Gastrocnemius medialis (tissue), 4 donors: ENCODE results near the gene GAD2. TPM values are rescaled to one million over a fixed set of nuclear protein-coding genes. Genes with fewer than 3 reads are reported as not detected.
A peak's percentile ranks its signal among the peaks of the same experiment; 100 is the strongest.

Source experiments
- ATAC-seq, 2 donors: fragments of 150-250 bp; one replicate each; pipeline ENCODE4 v1.9.1; 2016
- DNase-seq, 2 donors: peaks; one replicate each; pipeline ENCODE4 v3.0.0-alpha.2; 2019
- H3K27ac ChIP-seq, 4 donors: fragments of 200-600 bp; sonication (generic); 1 replicate in 1 of 4; 2 replicates in 3 of 4; pipeline ENCODE4 v1.5.1; 2016 to 2018; ENCODE audit warnings: mild to moderate bottlenecking in 2 of 4, moderate library complexity in 1 of 4
- H3K27me3 ChIP-seq, 3 donors: fragments of 200-600 bp; sonication (generic) in 2 of 3; 1 replicate in 1 of 3; 2 replicates in 2 of 3; pipeline versions ENCODE4 v1.5.1 to v1.6.0; 2016 to 2019; ENCODE audit warnings: mild to moderate bottlenecking in 1 of 3, moderate library complexity in 1 of 3
- H3K36me3 ChIP-seq, 2 donors: fragments of 200-600 bp; sonication (generic) in 1 of 2; one replicate each; pipeline ENCODE4 v1.5.1; 2017 to 2018
- H3K4me1 ChIP-seq, 2 donors: fragments of 200-600 bp; sonication (generic) in 1 of 2; one replicate each; pipeline ENCODE4 v1.5.1; 2016 to 2017; ENCODE audit warnings: mild to moderate bottlenecking in 2 of 2
- H3K4me3 ChIP-seq, 4 donors: fragments of 200-600 bp; sonication (generic) in 3 of 4; 1 replicate in 1 of 4; 2 replicates in 3 of 4; pipeline ENCODE4 v1.5.1; 2016 to 2019; ENCODE audit warnings: mild to moderate bottlenecking in 2 of 4
- H3K9me3 ChIP-seq, 3 donors: fragments of 200-600 bp; sonication (generic) in 2 of 3; 1 replicate in 1 of 3; 2 replicates in 2 of 3; pipeline ENCODE4 v1.5.1; 2016 to 2019
- POLR2A ChIP-seq, 2 donors: fragments of 450-650 bp; IDR thresholded peaks; one replicate each; pipeline ENCODE4 v1.6.1; 2017; ENCODE audit warnings: antibody characterized with exemption in 2 of 2, mild to moderate bottlenecking in 2 of 2, moderate library complexity in 2 of 2
- in situ Hi-C, 4 donors: fragments of 200-750 bp; cut with MboI; loops; one replicate each; pipeline versions ENCODE4 v1.15.0 to v1.8.0; 2017; ENCODE audit warnings: low sequenced_read_pairs in 4 of 4
- intact Hi-C: fragments of 100-400 bp; cut with DNase I; formaldehyde crosslinking; loops from one replicate; pipeline ENCODE4 v1.15.1; 2023; ENCODE audit warnings: low total_unique reads
- total RNA-seq, 4 donors: library from RNA; depleted of rRNA; stranded (reverse); fragments of >200 nt; gene quantifications; one replicate each; pipeline versions ENCODE4 v1.1.0 to v1.2.3, GENCODE V29; 2016
- TF ChIP-seq, protein P1 (sequence below), 5 experiments: fragments of 450-650 bp in 3 of 5; fragments of 200-600 bp in 2 of 5; sonication (generic) in 2 of 5; IDR thresholded peaks in 4 of 5; conservative IDR thresholded peaks in 1 of 5; 1 replicate in 4 of 5; 2 replicates in 1 of 5; pipeline ENCODE4 v1.5.1; 2016 to 2019; ENCODE audit warnings: antibody characterized with exemption in 5 of 5, mild to moderate bottlenecking in 3 of 5, moderate library complexity in 3 of 5

Gene GAD2
- total RNA-seq, 4 donors from 2014 or later, result not detected

DNA sequence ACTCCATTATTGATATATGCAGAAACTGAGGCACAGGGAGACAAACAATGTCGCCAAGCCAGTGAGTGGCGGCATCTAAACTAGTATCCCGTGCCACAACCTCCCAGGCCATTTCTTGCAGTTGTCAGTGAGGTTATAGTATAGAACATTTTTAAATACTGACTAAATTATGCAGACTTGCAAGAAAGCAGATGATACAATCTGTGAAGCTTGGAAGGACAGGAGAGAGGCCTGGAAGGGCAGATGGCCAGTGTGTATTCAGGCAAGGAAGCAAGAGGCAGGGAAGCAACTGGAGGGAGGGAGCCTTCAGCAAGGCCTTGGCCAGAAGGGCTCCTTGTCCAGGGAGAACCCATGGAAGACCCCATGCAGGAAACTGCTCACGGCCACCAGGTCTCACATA lies 111.2 kb downstream of the GAD2 start:
- Histone ChIP-seq H3K27ac (no peak overlapping the region), H3K36me3 (no peaks in the 10 kb centered on the region), H3K27me3 (no peaks in the 10 kb centered on the region), H3K4me3 (no peak overlapping the region), H3K9me3 (no peaks in the 10 kb centered on the region), H3K4me1 (no peaks in the 10 kb centered on the region)
- ATAC-seq (no peak), DNase-seq (no peak)
- intact Hi-C loops (no loop called here), in situ Hi-C loops (loop anchor here in 1 of 4 donors (25.0 kb wide), 1 partner anchor 559 kb away; no protein-coding TSS in a partner anchor)
- no peak for TF ChIP-seq POLR2A (IDR thresholded peaks at IDR 0.05)
- TF ChIP-seq, protein P1, sequence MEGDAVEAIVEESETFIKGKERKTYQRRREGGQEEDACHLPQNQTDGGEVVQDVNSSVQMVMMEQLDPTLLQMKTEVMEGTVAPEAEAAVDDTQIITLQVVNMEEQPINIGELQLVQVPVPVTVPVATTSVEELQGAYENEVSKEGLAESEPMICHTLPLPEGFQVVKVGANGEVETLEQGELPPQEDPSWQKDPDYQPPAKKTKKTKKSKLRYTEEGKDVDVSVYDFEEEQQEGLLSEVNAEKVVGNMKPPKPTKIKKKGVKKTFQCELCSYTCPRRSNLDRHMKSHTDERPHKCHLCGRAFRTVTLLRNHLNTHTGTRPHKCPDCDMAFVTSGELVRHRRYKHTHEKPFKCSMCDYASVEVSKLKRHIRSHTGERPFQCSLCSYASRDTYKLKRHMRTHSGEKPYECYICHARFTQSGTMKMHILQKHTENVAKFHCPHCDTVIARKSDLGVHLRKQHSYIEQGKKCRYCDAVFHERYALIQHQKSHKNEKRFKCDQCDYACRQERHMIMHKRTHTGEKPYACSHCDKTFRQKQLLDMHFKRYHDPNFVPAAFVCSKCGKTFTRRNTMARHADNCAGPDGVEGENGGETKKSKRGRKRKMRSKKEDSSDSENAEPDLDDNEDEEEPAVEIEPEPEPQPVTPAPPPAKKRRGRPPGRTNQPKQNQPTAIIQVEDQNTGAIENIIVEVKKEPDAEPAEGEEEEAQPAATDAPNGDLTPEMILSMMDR (IDR thresholded peaks at IDR 0.05 in 4 of 5, conservative IDR thresholded peaks at IDR 0.05 in 1 of 5), result no peak

DNA sequence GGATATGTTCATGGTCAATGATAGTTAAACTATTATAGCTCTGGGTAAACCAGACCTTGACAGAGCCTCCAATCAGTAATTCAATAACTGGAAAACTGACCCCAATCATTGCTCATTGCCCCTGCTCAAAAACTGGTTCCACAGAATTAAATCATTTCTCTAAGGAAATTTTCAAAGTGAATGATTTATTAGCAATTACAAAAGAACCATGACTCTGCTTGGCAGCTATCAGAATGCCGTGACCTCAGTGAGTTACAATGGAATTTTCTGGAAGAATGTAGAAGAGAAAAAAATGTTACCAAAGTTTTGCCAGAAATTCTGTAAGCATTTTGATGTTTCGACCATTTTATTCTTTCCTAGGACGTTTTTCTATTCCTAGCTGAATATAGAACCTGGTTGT lies 114.8 kb downstream of the GAD2 start:
- no peak overlapping the region for H3K27ac ChIP-seq
- H3K36me3 ChIP-seq, result no peaks in the 10 kb centered on the region
- in situ Hi-C loops, result loop anchor here in 2 of 4 donors (10.0 to 25.0 kb wide), 2 partner anchors 223 to 556 kb away; no protein-coding TSS in a partner anchor
- ATAC-seq (no peak), DNase-seq (no peak)
- intact Hi-C loops, result no loop called here
- no peaks in the 10 kb centered on the region for H3K27me3 ChIP-seq
- no peaks in the 10 kb centered on the region for H3K4me1 ChIP-seq
- H3K9me3 ChIP-seq, result peaks cover 0 to 3% (median 0%) of the 10 kb centered on the region in 3 donors
- no peak overlapping the region for H3K4me3 ChIP-seq
- TF ChIP-seq, protein P1 (IDR thresholded peaks at IDR 0.05 in 4 of 5, conservative IDR thresholded peaks at IDR 0.05 in 1 of 5), result no peak
- TF ChIP-seq POLR2A (IDR thresholded peaks at IDR 0.05), result no peak

DNA sequence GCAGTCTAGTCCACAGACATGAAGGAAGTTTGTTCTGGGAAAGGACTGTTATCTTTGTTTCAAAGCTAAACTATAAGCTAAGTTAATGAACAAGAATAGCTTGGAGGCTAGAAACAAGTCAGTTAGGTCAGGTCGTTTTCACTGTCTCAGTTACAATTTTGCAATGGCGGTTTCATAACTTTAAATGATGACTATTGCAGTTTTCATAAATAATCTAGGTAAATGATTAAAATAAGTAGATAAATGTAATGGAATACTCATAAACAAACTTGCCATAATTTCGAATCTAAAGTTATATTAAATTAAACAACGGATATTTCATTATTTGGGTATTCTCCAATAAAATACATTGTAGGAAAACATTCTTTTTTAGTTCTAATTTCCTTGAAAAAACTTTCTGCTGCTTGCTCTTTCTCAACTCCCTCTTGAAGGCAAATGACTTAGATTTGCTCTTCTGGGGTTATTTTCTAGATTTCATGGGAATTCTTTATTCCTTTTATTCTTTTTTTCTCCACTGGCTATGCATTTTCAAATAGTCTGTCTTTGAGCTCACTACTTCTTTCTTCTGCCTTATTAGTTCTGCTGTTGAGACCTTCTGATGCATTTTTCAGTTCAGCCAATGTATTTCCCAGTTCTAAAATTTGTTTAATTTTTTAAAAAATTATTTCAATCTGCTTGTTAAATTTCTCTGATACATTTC lies 117.8 kb downstream of the GAD2 start:
- no peaks in the 10 kb centered on the region for H3K36me3 ChIP-seq
- no peak overlapping the region for H3K27ac ChIP-seq
- peaks cover 0 to 3% (median 0%) of the 10 kb centered on the region in 3 donors for H3K9me3 ChIP-seq
- H3K4me3 ChIP-seq, result no peak overlapping the region
- ATAC-seq (no peak), DNase-seq (no peak)
- in situ Hi-C loops (loop anchor here in 2 of 4 donors (10.0 to 25.0 kb wide), 2 partner anchors 220 to 553 kb away; no protein-coding TSS in a partner anchor), intact Hi-C loops (loop anchor here (2.0 kb wide), 1 partner anchor 222 kb away; no protein-coding TSS in a partner anchor)
- no peaks in the 10 kb centered on the region for H3K4me1 ChIP-seq
- H3K27me3 ChIP-seq, result no peaks in the 10 kb centered on the region
- TF ChIP-seq, protein P1 (IDR thresholded peaks at IDR 0.05 in 4 of 5, conservative IDR thresholded peaks at IDR 0.05 in 1 of 5), result no peak
- no peak for TF ChIP-seq POLR2A (IDR thresholded peaks at IDR 0.05)

DNA sequence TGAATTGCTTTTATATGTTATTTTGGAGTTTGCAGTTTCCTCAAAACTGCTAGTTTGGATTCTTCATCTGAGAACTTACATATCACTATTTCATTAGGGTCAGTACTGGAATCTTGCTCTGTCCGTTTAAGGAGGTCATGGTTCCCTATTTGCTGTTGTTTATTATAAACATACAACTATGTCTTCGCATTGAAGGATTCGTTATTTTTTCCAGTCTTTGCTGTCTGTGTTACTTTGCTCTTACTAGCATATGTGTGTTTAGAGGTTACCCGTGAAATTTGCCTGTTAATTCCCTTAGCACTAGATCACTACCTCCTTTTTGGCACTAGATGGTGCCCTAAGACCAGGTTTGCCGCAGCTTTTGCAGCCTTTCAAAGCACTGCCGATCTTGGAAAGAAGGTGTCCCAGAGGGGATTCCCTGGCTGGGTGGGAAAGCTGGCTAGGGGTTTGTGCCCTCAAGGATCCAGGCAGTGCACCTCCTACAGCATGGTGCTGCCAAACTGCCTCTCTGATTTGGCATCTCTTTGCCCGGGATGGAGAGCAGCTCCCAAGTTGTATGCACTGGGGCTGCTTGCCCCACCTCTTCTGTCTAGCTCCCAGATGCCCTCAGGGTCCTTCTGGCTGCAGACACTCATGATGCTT lies 118.5 kb downstream of the GAD2 start:
- ATAC-seq (no peak), DNase-seq (no peak)
- H3K9me3 ChIP-seq, result peaks cover 0 to 3% (median 0%) of the 10 kb centered on the region in 3 donors
- H3K27me3 ChIP-seq, result no peaks in the 10 kb centered on the region
- intact Hi-C loops, result loop anchor here (2.0 kb wide), 1 partner anchor 222 kb away; no protein-coding TSS in a partner anchor
- H3K36me3 ChIP-seq, result no peaks in the 10 kb centered on the region
- H3K27ac ChIP-seq, result no peak overlapping the region
- in situ Hi-C loops, result loop anchor here in 2 of 4 donors (10.0 to 25.0 kb wide), 2 partner anchors 220 to 552 kb away; no protein-coding TSS in a partner anchor
- no peaks in the 10 kb centered on the region for H3K4me1 ChIP-seq
- H3K4me3 ChIP-seq, result no peak overlapping the region
- no peak for TF ChIP-seq POLR2A (IDR thresholded peaks at IDR 0.05)
- TF ChIP-seq, protein P1 (IDR thresholded peaks at IDR 0.05 in 4 of 5, conservative IDR thresholded peaks at IDR 0.05 in 1 of 5), result peak in 3 of 5 experiments; percentile 5 to 37 (median 13)
